Activated CD8-positive, alpha-beta T cell treated with anti-CD3 and anti-CD28 coated beads for 36 hours (primary cell): Measurements from ENCODE around the gene PPP2R2B. TPM values are rescaled to one million over a fixed set of nuclear protein-coding genes. Genes with fewer than 3 reads are reported as not detected.

ENCODE experiments used
- ATAC-seq: fragments of 200-7000 bp; cut with Tn5 transposase; one replicate; pipeline ENCODE4 v1.10.0; 2021; ENCODE audit warnings: mild to moderate bottlenecking, moderate library complexity
- CTCF ChIA-PET: fragments of 350-600 bp; sonication (Branson Sonifier 250); formaldehyde crosslinking; loops from one replicate; lab custom pipeline; 2021; ENCODE audit warnings: antibody characterized with exemption; lab: Charles Lee
- POLR2A ChIA-PET: fragments of 350-600 bp; sonication (Branson Sonifier 250); formaldehyde crosslinking; loops from one replicate; lab custom pipeline; 2021; ENCODE audit warnings: antibody characterized with exemption; lab: Charles Lee
- DNase-seq: peaks from one replicate; pipeline ENCODE4 v3.0.0-alpha.2; 2020
- H3K27ac Mint-ChIP-seq: one replicate; pipeline ENCODE4 v1.8.0; 2021; ENCODE audit warnings: mild to moderate bottlenecking, mixed read lengths
- H3K27me3 Mint-ChIP-seq: one replicate; pipeline ENCODE4 v1.8.0; 2021; ENCODE audit warnings: mixed read lengths
- H3K36me3 Mint-ChIP-seq: one replicate; pipeline ENCODE4 v1.8.0; 2021; ENCODE audit warnings: low read depth, mixed read lengths
- H3K4me1 Mint-ChIP-seq: one replicate; pipeline ENCODE4 v1.8.0; 2021; ENCODE audit warnings: low read depth, mixed read lengths
- H3K4me3 Mint-ChIP-seq: one replicate; pipeline ENCODE4 v1.8.0; 2021; ENCODE audit warnings: mild to moderate bottlenecking, moderate library complexity, mixed read lengths
- H3K9me3 Mint-ChIP-seq: one replicate; pipeline ENCODE4 v1.8.0; 2021; ENCODE audit warnings: mixed read lengths
- CTCF ChIP-seq: fragments of 200-600 bp; IDR thresholded peaks from one replicate; pipeline ENCODE4 v1.8.0; 2022; ENCODE audit warnings: antibody characterized with exemption, mild to moderate bottlenecking
- intact Hi-C: fragments of 100-400 bp; cut with micrococcal nuclease; formaldehyde crosslinking; loops from one replicate; pipeline ENCODE4 v1.10.0; 2022
- total RNA-seq, 2 experiments: library from RNA; stranded (reverse); gene quantifications; one replicate each; pipeline ENCODE4 v1.2.3, GENCODE V29; 2021

The PPP2R2B gene
- total RNA-seq, 2 experiments from 2014 or later, result 0.56 to 0.65 TPM

GRCh38 chr5:146606893-146607292 is 271.7 kb downstream of the PPP2R2B start:
- peaks cover 3% of the 10 kb centered on the region for H3K9me3 Mint-ChIP-seq

GRCh38 chr5:146600376-146600775 is 278.2 kb downstream of the PPP2R2B start:
- ChIA-PET POLR2A (no interaction called here), CTCF (no interaction called here)
- no peaks in the 10 kb centered on the region for H3K27me3 Mint-ChIP-seq
- H3K9me3 Mint-ChIP-seq, result no peaks in the 10 kb centered on the region
- TF ChIP-seq CTCF, result no peak
- intact Hi-C loops, result no loop called here
- ATAC-seq (no peak), DNase-seq (no peak)
- H3K4me1 Mint-ChIP-seq, result no peaks in the 10 kb centered on the region
- no peaks in the 10 kb centered on the region for H3K36me3 Mint-ChIP-seq
- no peak overlapping the region for H3K4me3 Mint-ChIP-seq
- H3K27ac Mint-ChIP-seq, result no peak overlapping the region

More at GRCh38 chr5:146606893-146607292, 271.7 kb downstream of the PPP2R2B start:
- DNase-seq (no peak), ATAC-seq (no peak)
- ChIA-PET POLR2A (no interaction called here), CTCF (no interaction called here)
- H3K4me3 Mint-ChIP-seq, result no peak overlapping the region
- no peaks in the 10 kb centered on the region for H3K4me1 Mint-ChIP-seq
- intact Hi-C loops, result no loop called here
- TF ChIP-seq CTCF, result no peak
- H3K36me3 Mint-ChIP-seq, result no peaks in the 10 kb centered on the region
- no peak overlapping the region for H3K27ac Mint-ChIP-seq
- H3K27me3 Mint-ChIP-seq, result no peaks in the 10 kb centered on the region

- ChIA-PET CTCF (no interaction called here), POLR2A (no interaction called here)
- no peak overlapping the region for H3K4me3 Mint-ChIP-seq
- DNase-seq (no peak), ATAC-seq (no peak)
- intact Hi-C loops, result no loop called here
- H3K27ac Mint-ChIP-seq, result no peak overlapping the region
- no peaks in the 10 kb centered on the region for H3K4me1 Mint-ChIP-seq
- no peaks in the 10 kb centered on the region for H3K9me3 Mint-ChIP-seq
- H3K36me3 Mint-ChIP-seq, result no peaks in the 10 kb centered on the region
- TF ChIP-seq CTCF, result no peak
- H3K27me3 Mint-ChIP-seq, result no peaks in the 10 kb centered on the region
Measured at GRCh38 chr5:146599261-146599660, 279.3 kb downstream of the PPP2R2B start.

GRCh38 chr5:146595088-146595487 is 283.5 kb downstream of the PPP2R2B start:
- no peak overlapping the region for H3K27ac Mint-ChIP-seq
- H3K9me3 Mint-ChIP-seq, result no peaks in the 10 kb centered on the region
- no peak for TF ChIP-seq CTCF
- ChIA-PET POLR2A (no interaction called here), CTCF (interaction anchor here (1.3 kb wide), 1 partner anchor 594 kb away, joined by 3 read pairs; no protein-coding TSS in a partner anchor)
- no peaks in the 10 kb centered on the region for H3K4me1 Mint-ChIP-seq
- intact Hi-C loops, result no loop called here
- no peak overlapping the region for H3K4me3 Mint-ChIP-seq
- ATAC-seq (no peak), DNase-seq (no peak)
- H3K27me3 Mint-ChIP-seq, result no peaks in the 10 kb centered on the region
- no peaks in the 10 kb centered on the region for H3K36me3 Mint-ChIP-seq

GRCh38 chr5:146592352-146592751 is 286.2 kb downstream of the PPP2R2B start:
- Mint-ChIP-seq H3K27me3 (no peaks in the 10 kb centered on the region), H3K9me3 (no peaks in the 10 kb centered on the region), H3K36me3 (no peaks in the 10 kb centered on the region), H3K27ac (no peak overlapping the region), H3K4me3 (no peak overlapping the region), H3K4me1 (no peaks in the 10 kb centered on the region)
- ChIA-PET CTCF (interaction anchor here (1.1 kb wide), 1 partner anchor 10 kb away, joined by 4 read pairs; no protein-coding TSS in a partner anchor), POLR2A (no interaction called here)
- DNase-seq (no peak), ATAC-seq (no peak)
- intact Hi-C loops, result no loop called here
- no peak for TF ChIP-seq CTCF
